SHP77 treated with DMSO at 0.1 percent for 48 hours (cell line): Measurements from ENCODE around the gene FOXL2NB.
"Not testable (repeated sequence)": the region's sequence is repeated elsewhere in the genome, so short reads cannot be mapped to it uniquely, and the experiment has no call there.

Experiments
- DNase-seq: peaks from one replicate; lab custom pipeline; 2025; lab: John Stamatoyannopoulos, UW

The FOXL2NB gene

GRCh38 chr3:138946663-138947494 lies at the start of gene FOXL2NB, which contains the start of gene FOXL2:
TSS of gene FOXL2NB (plus strand) at chr3:138947217. CDS start at chr3:138947365, 148 bp downstream.
TSS of gene FOXL2 (minus strand) at chr3:138947137. CDS start at chr3:138946722, 415 bp downstream.
- DNase-seq, result no peak

- no peak for DNase-seq
These were observed 48.7 kb upstream of the FOXL2NB start for GRCh38 chr3:138898301-138898700.

GRCh38 chr3:138898708-138899107 lies 48.3 kb upstream of the FOXL2NB start:
- DNase-seq, result no peak

- DNase-seq, result no peak
These were observed 47.5 kb upstream of the FOXL2NB start for GRCh38 chr3:138899351-138899991.

- no peak for DNase-seq
These were observed 45.5 kb upstream of the FOXL2NB start for GRCh38 chr3:138901567-138901966.

- DNase-seq, result no peak
These were observed 44.8 kb upstream of the FOXL2NB start for GRCh38 chr3:138902171-138902570.

GRCh38 chr3:138907539-138907938 lies 39.5 kb upstream of the FOXL2NB start:
- no peak for DNase-seq

- no peak for DNase-seq
These were observed 38.2 kb upstream of the FOXL2NB start for GRCh38 chr3:138908846-138909245.

GRCh38 chr3:138909904-138910303 lies 37.1 kb upstream of the FOXL2NB start:
- DNase-seq, result no peak

GRCh38 chr3:138911621-138912020 lies 35.4 kb upstream of the FOXL2NB start:
- DNase-seq, result no peak

GRCh38 chr3:138912237-138912636 lies 34.8 kb upstream of the FOXL2NB start:
- no peak for DNase-seq

GRCh38 chr3:138913766-138914165 lies 33.3 kb upstream of the FOXL2NB start:
- no peak for DNase-seq

GRCh38 chr3:138914870-138915502 lies 32.0 kb upstream of the FOXL2NB start:
- peak; percentile 9 for DNase-seq

GRCh38 chr3:138915503-138916498 lies 31.2 kb upstream of the FOXL2NB start:
- peak; percentile 41 for DNase-seq

- no peak for DNase-seq
These were observed 30.2 kb upstream of the FOXL2NB start for GRCh38 chr3:138916824-138917223.

GRCh38 chr3:138919325-138919724 lies 27.7 kb upstream of the FOXL2NB start:
- DNase-seq, result no peak

- no peak for DNase-seq
These were observed 25.4 kb upstream of the FOXL2NB start for GRCh38 chr3:138921316-138922292.

GRCh38 chr3:138922400-138922799 lies 24.6 kb upstream of the FOXL2NB start:
- not testable (repeated sequence) for DNase-seq

- peak; percentile 35 for DNase-seq
These were observed 23.5 kb upstream of the FOXL2NB start for GRCh38 chr3:138923531-138923994.

- DNase-seq, result no peak
These were observed 18.2 kb upstream of the FOXL2NB start for GRCh38 chr3:138928727-138929372.
